GM19328 (cell line): Measurements from ENCODE around the gene STARD10.

Source experiments
- ATAC-seq: cut with Tn5 transposase; IDR thresholded peaks from one replicate; pipeline ENCODE4 v1.9.1; 2021; ENCODE audit warnings: mild to moderate bottlenecking, moderate library complexity; ENCODE audit not compliant: unreplicated experiment

The STARD10 gene

GRCh38 chr11:72767203-72768062, 26.4 kb downstream of the STARD10 start:
- no peak for ATAC-seq

GRCh38 chr11:72766152-72766902, 27.5 kb downstream of the STARD10 start:
- no peak for ATAC-seq

- no peak for ATAC-seq
These were observed 29.3 kb downstream of the STARD10 start for GRCh38 chr11:72764503-72764902.

- ATAC-seq, result no peak
These were observed 30.0 kb downstream of the STARD10 start for GRCh38 chr11:72763823-72764222.

GRCh38 chr11:72762641-72763304, 31.1 kb downstream of the STARD10 start:
- ATAC-seq, result no peak

- no peak for ATAC-seq
These were observed 33.1 kb downstream of the STARD10 start for GRCh38 chr11:72760539-72761405.

GRCh38 chr11:72759468-72759985, 34.3 kb downstream of the STARD10 start:
- ATAC-seq, result no peak

GRCh38 chr11:72758690-72759389, 35.0 kb downstream of the STARD10 start:
- no peak for ATAC-seq

GRCh38 chr11:72758304-72758689, 35.5 kb downstream of the STARD10 start:
- no peak for ATAC-seq

- ATAC-seq, result no peak
These were observed 38.0 kb downstream of the STARD10 start for GRCh38 chr11:72755713-72756285.

- no peak for ATAC-seq
These were observed 39.2 kb downstream of the STARD10 start for GRCh38 chr11:72754544-72755155.

- ATAC-seq, result no peak
These were observed 39.7 kb downstream of the STARD10 start for GRCh38 chr11:72754149-72754543.

- no peak for ATAC-seq
These were observed 40.3 kb downstream of the STARD10 start for GRCh38 chr11:72753341-72754148.

- no peak for ATAC-seq
These were observed 41.5 kb downstream of the STARD10 start, which contains the start of gene ARAP1 for GRCh38 chr11:72752088-72752914. Gene ARAP1, minus strand, starts transcription at chr11:72752408. Its CDS starts 25,280 bp downstream, at chr11:72727128.

GRCh38 chr11:72751116-72752087, 42.4 kb downstream of the STARD10 start:
- no peak for ATAC-seq

- ATAC-seq, result no peak
These were observed 43.2 kb downstream of the STARD10 start for GRCh38 chr11:72750556-72751115.
